NCI-H1930 (cell line): ENCODE results near the gene MACF1.
"Not testable (repeated sequence)": the region's sequence is repeated elsewhere in the genome, so short reads cannot be mapped to it uniquely, and the experiment has no call there.

ENCODE experiments used
- DNase-seq, 2 experiments: peaks; one replicate each; lab custom pipeline; 2025; lab: John Stamatoyannopoulos, UW

The MACF1 gene

DNA sequence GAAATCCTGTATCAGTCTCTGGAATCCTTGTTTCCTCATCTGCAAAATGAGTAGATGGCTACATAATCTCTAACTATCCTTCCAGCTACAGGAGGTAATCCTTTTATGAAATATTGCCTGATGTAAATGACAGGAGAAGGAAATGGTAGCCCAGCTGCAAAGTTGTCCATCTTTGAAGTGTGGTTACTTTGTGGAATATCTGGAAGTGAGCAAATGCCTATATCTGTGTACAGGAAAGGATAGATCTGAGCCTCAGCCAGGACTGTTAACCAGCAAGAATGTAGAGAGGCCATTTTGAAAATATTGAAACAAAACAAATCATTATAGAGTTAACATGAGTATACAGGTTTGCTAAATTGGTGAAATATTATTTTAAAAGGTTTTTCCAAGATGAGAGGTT, 212.1 kb downstream of the MACF1 start:
- no peak for DNase-seq

GRCh38 chr1:39418236-39418635, 213.7 kb downstream of the MACF1 start:
- DNase-seq, result no peak

GRCh38 chr1:39420493-39420892, 216.0 kb downstream of the MACF1 start:
- no peak for DNase-seq

- no peak for DNase-seq
These were observed 218.1 kb downstream of the MACF1 start for GRCh38 chr1:39422614-39423013.

GRCh38 chr1:39425151-39425550, 220.7 kb downstream of the MACF1 start:
- no peak for DNase-seq

- no peak for DNase-seq
These were observed 221.1 kb downstream of the MACF1 start for GRCh38 chr1:39425634-39426033.

DNA sequence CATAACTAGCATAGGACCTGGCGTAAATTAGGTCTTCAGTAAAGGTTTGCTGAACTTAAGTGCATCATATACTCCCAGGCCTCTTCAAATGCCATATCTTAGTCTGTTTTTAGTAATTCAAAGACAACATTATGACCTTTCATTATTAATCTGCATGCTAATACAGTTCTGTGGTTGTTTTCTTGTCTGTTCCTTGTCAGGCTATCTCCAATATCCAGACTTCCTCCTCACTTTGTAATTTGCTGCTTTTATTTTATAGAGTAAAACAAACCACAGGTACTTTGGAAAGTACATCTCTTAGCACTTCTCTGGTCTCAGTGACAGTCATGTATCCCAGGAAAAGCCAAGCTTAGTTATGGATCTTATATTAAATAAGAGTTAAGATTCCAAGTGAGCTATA, 221.9 kb downstream of the MACF1 start:
- no peak for DNase-seq

- DNase-seq, result no peak
These were observed 222.9 kb downstream of the MACF1 start for GRCh38 chr1:39427374-39427773.

- DNase-seq, result no peak
These were observed 223.4 kb downstream of the MACF1 start for GRCh38 chr1:39427912-39428311.

GRCh38 chr1:39431927-39432326, 227.4 kb downstream of the MACF1 start:
- DNase-seq, result no peak

- no peak for DNase-seq
These were observed 230.4 kb downstream of the MACF1 start for GRCh38 chr1:39434797-39435395.

DNA sequence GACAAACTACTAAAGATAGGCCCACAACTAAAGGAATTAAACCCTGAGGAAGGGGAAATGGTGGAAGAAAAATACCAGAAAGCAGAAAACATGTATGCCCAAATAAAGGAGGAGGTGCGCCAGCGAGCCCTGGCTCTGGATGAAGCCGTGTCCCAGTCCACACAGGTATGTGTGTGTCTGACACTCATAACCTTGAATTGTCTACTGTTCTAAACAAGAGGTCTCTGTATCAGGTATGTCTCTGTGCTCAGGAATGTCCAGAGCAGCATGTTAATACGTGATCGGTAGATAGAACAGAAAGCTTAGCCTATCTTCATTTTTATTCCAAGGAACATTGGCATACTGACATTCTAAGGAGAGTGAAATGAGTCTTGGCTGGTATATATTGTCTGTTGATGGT, 231.1 kb downstream of the MACF1 start:
- no peak for DNase-seq

- DNase-seq, result no peak
These were observed 232.3 kb downstream of the MACF1 start for GRCh38 chr1:39436842-39437241.

GRCh38 chr1:39438042-39438441, 233.5 kb downstream of the MACF1 start:
- DNase-seq, result no peak

DNA sequence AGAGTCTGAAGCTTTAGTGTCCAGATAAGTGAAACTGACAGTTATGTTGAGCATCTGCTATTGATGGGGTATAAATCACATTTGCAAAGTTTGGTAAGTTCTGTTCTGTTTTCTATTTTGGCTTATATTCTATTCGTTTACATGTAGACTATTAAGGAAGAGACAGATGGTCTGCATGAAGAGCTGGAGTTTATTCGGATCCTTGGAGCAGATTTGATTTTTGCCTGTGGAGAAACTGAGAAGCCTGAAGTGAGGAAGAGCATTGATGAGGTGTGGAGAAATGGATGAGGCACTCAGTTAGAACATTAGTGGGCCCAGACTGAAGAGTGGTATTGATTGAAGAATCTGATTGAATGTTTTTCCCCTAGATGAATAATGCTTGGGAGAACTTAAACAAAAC, 236.4 kb downstream of the MACF1 start:
- no peak for DNase-seq

GRCh38 chr1:39441797-39442196, 237.3 kb downstream of the MACF1 start:
- DNase-seq, result no peak

- DNase-seq, result no peak
These were observed 241.1 kb downstream of the MACF1 start for GRCh38 chr1:39445573-39445972.

DNA sequence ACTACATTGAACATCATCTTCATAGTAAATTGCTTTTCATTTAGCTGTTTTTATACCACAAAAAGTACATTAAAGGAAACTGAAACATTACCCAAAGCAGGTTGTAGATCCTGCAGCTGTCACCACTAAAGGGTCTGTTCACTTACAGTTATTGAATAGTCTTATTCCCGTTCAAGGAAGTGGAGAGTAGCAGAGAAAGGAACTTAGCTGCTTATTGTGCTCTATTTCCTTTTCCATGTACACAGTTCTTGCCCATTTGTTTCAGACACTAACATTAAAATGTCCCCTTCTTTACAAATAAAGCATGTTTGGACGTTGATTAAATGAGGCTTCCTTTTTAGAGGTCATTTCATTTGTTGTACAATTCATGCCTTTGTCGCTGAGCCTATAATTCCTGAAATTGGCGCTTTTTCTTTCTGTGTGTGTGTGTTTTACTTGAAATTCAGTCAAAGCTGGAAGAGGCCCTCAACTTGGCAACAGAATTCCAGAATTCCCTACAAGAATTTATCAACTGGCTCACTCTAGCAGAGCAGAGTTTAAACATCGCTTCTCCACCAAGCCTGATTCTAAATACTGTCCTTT, 242.6 kb downstream of the MACF1 start:
- no peak for DNase-seq

DNA sequence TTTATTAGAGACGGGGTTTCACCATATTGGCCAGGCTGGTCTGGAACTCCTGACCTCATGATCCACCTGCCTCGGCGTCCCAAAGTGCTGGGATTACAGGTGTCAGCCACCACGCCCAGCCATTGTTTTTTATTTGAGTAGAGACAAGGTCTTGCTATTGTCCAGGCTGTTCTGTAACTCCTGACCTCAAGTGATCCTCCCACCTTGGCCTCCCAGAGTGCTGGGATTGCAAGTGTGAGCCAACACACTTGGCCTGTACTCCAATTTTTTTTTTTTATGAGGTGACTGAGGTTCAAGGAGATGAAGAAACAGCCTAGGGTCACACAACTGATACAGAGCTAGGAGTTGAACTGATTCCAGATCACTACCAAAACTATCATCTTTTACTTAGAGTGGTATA, 245.5 kb downstream of the MACF1 start:
- not testable (repeated sequence) for DNase-seq

GRCh38 chr1:39450956-39451606, 246.6 kb downstream of the MACF1 start:
- no peak for DNase-seq

DNA sequence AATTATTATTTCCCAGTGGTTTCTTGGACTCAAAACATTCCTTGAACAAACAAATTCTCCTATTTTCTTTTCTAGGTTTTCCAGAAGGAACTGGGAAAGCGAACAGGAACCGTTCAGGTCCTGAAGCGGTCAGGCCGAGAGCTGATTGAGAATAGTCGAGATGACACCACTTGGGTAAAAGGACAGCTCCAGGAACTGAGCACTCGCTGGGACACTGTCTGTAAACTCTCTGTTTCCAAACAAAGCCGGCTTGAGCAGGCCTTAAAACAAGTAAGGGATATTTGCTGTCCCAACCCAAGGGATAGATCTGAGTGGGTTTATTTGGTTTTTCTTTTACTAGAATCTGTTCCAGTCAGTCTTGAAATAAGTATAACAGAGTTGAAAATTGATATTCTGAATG, 247.6 kb downstream of the MACF1 start:
- no peak for DNase-seq

DNA sequence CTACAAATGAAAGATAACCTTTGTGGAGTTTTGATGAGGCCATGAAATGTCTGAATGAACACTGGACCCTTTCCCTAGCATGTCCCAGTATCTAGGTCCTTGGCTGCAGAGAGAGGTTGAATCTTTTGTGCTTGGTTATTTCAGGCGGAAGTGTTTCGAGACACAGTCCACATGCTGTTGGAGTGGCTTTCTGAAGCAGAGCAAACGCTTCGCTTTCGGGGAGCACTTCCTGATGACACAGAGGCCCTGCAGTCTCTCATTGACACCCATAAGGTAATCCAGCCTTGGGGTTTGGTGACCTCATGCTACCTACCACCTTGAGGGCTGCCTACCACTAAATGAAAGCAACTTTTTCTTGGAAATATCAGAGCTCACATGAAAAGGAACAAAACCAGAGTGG, 248.0 kb downstream of the MACF1 start:
- no peak for DNase-seq

DNA sequence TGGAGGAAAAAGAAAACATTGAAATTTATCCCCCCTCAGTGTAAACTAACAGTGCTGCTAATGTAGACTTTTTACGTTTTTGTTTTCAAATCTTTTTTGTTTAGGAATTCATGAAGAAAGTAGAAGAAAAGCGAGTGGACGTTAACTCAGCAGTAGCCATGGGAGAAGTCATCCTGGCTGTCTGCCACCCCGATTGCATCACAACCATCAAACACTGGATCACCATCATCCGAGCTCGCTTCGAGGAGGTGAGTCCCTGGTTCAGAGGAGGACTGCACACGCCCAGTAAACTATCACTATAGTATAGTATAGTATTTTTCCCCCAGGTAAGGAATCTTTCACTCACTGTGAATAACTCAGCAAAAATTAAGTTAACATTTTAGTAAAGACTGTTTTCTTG, 249.1 kb downstream of the MACF1 start:
- no peak for DNase-seq

DNA sequence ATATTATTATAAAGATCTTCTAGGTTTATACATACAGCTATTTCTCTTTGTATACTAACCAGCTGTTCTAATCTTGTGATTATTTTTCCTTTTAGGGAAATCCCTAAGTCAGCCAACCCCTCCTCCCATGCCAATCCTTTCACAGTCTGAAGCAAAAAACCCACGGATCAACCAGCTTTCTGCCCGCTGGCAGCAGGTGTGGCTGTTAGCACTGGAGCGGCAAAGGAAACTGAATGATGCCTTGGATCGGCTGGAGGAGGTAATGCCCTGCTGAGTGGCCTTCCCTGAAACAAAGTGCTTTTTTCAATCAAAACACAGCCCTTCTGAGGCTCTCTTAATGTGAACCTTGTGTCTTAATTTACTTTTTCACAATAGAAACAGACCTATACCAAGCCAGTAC, 254.5 kb downstream of the MACF1 start:
- DNase-seq, result no peak
